HepG2 (cell line): ENCODE data around the gene IFT43. TPM values are rescaled to one million over a fixed set of nuclear protein-coding genes. Genes with fewer than 3 reads are reported as not detected.
A peak's percentile ranks its signal among the peaks of the same experiment; 100 is the strongest.

Source experiments
- CC2D1A ChIP-seq: sonication (generic); formaldehyde crosslinking; IDR thresholded peaks from 2 replicates; pipeline ENCODE4 v1.8.1; 2023; ENCODE audit warnings: mild to moderate bottlenecking, missing genetic modification reagents
- CENPT ChIP-seq: sonication (generic); formaldehyde crosslinking; IDR thresholded peaks from 2 replicates; pipeline ENCODE4 v1.8.0; 2022; ENCODE audit warnings: low read depth, mild to moderate bottlenecking, moderate library complexity, missing genetic modification reagents
- DMAP1 ChIP-seq: IDR thresholded peaks from 2 replicates; pipeline ENCODE4 v1.6.1; 2016
- GABPA ChIP-seq, 2 experiments: IDR thresholded peaks; 2 replicates each; pipeline ENCODE4 v1.6.1; 2011 to 2016; ENCODE audit warnings: low read depth in 2 of 2, low read length in 1 of 2, missing biosample characterization in 1 of 2, missing genetic modification characterization in 1 of 2
- JDP2 ChIP-seq: sonication (generic); formaldehyde crosslinking; IDR thresholded peaks from 2 replicates; pipeline ENCODE4 v1.8.1; 2022; ENCODE audit warnings: missing genetic modification reagents, borderline replicate concordance
- KDM5A ChIP-seq: fragments of 200-600 bp; sonication (generic); IDR thresholded peaks from 2 replicates; pipeline ENCODE4 v1.7.0; 2018; ENCODE audit warnings: antibody characterized with exemption, mild to moderate bottlenecking, low read length, borderline replicate concordance
- NR2F6 ChIP-seq, 2 experiments: IDR thresholded peaks; 2 replicates each; pipeline ENCODE4 v1.6.1; 2016; ENCODE audit warnings: antibody characterized with exemption in 1 of 2, mild to moderate bottlenecking in 1 of 2
- POLR2A ChIP-seq, 2 experiments: IDR thresholded peaks; 2 replicates each; pipeline ENCODE4 v1.6.1; 2011; ENCODE audit warnings: low read depth in 2 of 2, low read length in 2 of 2, mild to moderate bottlenecking in 1 of 2, moderate library complexity in 1 of 2; ENCODE audit not compliant: insufficient read depth in 1 of 2
- SMARCE1 ChIP-seq: fragments of 450-650 bp; IDR thresholded peaks from 2 replicates; pipeline ENCODE4 v1.6.1; 2017; ENCODE audit warnings: borderline replicate concordance
- SOX13 ChIP-seq, 3 experiments: fragments of 450-650 bp in 1 of 3; sonication (generic) in 1 of 3; formaldehyde crosslinking in 1 of 3; IDR thresholded peaks in 2 of 3; conservative IDR thresholded peaks in 1 of 3; 2 replicates each; pipeline versions ENCODE4 v1.5.0 to v1.6.1; 2016 to 2020; ENCODE audit warnings: antibody characterized with exemption in 1 of 3, mild to moderate bottlenecking in 1 of 3, missing compliant biosample characterization in 1 of 3, missing genetic modification reagents in 1 of 3, moderate library complexity in 1 of 3
- SRF ChIP-seq: IDR thresholded peaks from 2 replicates; pipeline ENCODE4 v1.6.1; 2011; ENCODE audit warnings: mild to moderate bottlenecking, low read depth, low read length, moderate library complexity
- TBX2 ChIP-seq: sonication (generic); formaldehyde crosslinking; IDR thresholded peaks from 2 replicates; pipeline ENCODE4 v1.5.0; 2020; ENCODE audit warnings: missing genetic modification reagents, mild to moderate bottlenecking, borderline replicate concordance
- TCF7L2 ChIP-seq: IDR thresholded peaks from 2 replicates; pipeline ENCODE4 v1.6.1; 2011; ENCODE audit warnings: mild to moderate bottlenecking, low read depth, low read length, moderate library complexity
- TEAD3 ChIP-seq: optimal IDR thresholded peaks from 2 replicates; pipeline ENCODE3; 2016; ENCODE audit warnings: borderline replicate concordance
- ZFP1 ChIP-seq: IDR thresholded peaks from 2 replicates; pipeline ENCODE4 v1.6.1; 2016
- ZNF749 ChIP-seq: sonication (generic); formaldehyde crosslinking; IDR thresholded peaks from 2 replicates; pipeline ENCODE4 v1.8.0; 2022; ENCODE audit warnings: mild to moderate bottlenecking, missing genetic modification reagents, moderate library complexity, borderline replicate concordance
- ZNF841 ChIP-seq: sonication (generic); formaldehyde crosslinking; IDR thresholded peaks from 2 replicates; pipeline ENCODE4 v1.8.1; 2023; ENCODE audit warnings: missing genetic modification reagents, borderline replicate concordance
- ZSCAN22 ChIP-seq: sonication (generic); formaldehyde crosslinking; IDR thresholded peaks from 2 replicates; pipeline ENCODE4 v1.4.0; 2020; ENCODE audit warnings: mild to moderate bottlenecking, missing genetic modification reagents
- polyA plus RNA-seq, 8 experiments: library from polyadenylated mRNA; depleted of rRNA in 3 of 8; stranded (reverse) in 7 of 8; unstranded in 1 of 8; fragments of >200 nt; fragmentation: Illumina TruSeq in 4 of 8; extraction: Trizol in 4 of 8; gene quantifications; 2 replicates each; pipeline versions ENCODE4 v1.2.1 to v1.2.3, GENCODE V29; 2011 to 2016; ENCODE audit warnings: low read depth in 4 of 8, missing spikeins in 1 of 8, mixed read lengths in 1 of 8; ENCODE audit not compliant: insufficient read depth in 1 of 8
- total RNA-seq, 5 experiments: library from RNA; depleted of rRNA; stranded (reverse); fragments of >200 nt; fragmentation: Illumina TruSeq; extraction: Trizol; gene quantifications; 2 replicates each; pipeline ENCODE4 v1.2.3, GENCODE V29; 2016; ENCODE audit warnings: low read depth in 1 of 5
- TF ChIP-seq, protein P1 (sequence below), 2 experiments: IDR thresholded peaks; 2 replicates each; pipeline ENCODE4 v1.6.1; 2011 to 2012; ENCODE audit warnings: low read length in 2 of 2, borderline replicate concordance in 1 of 2, low read depth in 1 of 2, mild to moderate bottlenecking in 1 of 2, moderate library complexity in 1 of 2
- TF ChIP-seq, protein P2 (sequence below): sonication (generic); formaldehyde crosslinking; IDR thresholded peaks from 2 replicates; pipeline ENCODE4 v1.5.0; 2020; ENCODE audit warnings: missing genetic modification reagents
- TF ChIP-seq, protein P3 (sequence below): IDR thresholded peaks from 2 replicates; pipeline ENCODE4 v1.6.1; 2018; ENCODE audit warnings: missing genetic modification reagents, mild to moderate bottlenecking, missing compliant biosample characterization
- TF ChIP-seq, protein P4 (sequence below): sonication (generic); formaldehyde crosslinking; IDR thresholded peaks from 2 replicates; pipeline ENCODE4 v1.5.1; 2020; ENCODE audit warnings: missing genetic modification reagents, mild to moderate bottlenecking, borderline replicate concordance

IFT43 gene
- total and polyA plus RNA-seq, 2 of the 13 experiments (the other 11 are each of a cell fraction or from before 2014, with no cell fraction given), result 0.15 to 0.55 TPM

DNA sequence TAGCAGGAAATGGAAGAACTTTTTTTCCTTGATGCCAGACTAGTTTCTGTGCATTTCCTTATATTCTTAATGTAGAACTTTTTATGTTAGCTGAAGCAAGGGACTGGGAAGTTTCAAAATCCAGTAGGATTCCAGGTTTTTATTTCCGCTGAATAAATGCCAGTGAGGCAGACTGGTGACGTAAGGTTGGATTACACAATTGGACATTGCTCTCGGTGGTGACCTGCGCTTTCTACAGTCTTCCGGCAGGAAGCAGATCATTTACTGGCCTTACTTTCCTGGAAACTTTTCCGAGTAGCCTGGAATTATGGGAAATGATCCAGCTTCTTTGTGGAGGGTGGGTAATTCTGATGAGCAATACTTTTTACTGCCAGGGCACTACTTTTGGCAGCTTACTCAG lies 3.6 kb downstream of the IFT43 start (continued):
- TF ChIP-seq, protein P1, sequence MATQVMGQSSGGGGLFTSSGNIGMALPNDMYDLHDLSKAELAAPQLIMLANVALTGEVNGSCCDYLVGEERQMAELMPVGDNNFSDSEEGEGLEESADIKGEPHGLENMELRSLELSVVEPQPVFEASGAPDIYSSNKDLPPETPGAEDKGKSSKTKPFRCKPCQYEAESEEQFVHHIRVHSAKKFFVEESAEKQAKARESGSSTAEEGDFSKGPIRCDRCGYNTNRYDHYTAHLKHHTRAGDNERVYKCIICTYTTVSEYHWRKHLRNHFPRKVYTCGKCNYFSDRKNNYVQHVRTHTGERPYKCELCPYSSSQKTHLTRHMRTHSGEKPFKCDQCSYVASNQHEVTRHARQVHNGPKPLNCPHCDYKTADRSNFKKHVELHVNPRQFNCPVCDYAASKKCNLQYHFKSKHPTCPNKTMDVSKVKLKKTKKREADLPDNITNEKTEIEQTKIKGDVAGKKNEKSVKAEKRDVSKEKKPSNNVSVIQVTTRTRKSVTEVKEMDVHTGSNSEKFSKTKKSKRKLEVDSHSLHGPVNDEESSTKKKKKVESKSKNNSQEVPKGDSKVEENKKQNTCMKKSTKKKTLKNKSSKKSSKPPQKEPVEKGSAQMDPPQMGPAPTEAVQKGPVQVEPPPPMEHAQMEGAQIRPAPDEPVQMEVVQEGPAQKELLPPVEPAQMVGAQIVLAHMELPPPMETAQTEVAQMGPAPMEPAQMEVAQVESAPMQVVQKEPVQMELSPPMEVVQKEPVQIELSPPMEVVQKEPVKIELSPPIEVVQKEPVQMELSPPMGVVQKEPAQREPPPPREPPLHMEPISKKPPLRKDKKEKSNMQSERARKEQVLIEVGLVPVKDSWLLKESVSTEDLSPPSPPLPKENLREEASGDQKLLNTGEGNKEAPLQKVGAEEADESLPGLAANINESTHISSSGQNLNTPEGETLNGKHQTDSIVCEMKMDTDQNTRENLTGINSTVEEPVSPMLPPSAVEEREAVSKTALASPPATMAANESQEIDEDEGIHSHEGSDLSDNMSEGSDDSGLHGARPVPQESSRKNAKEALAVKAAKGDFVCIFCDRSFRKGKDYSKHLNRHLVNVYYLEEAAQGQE (IDR thresholded peaks at IDR 0.05; ENCODE audit: borderline replicate concordance in 1 of 2, low read depth in 1 of 2, low read length in 2 of 2), result no peak
- TF ChIP-seq TCF7L2, result no peak
- TF ChIP-seq, protein P2, sequence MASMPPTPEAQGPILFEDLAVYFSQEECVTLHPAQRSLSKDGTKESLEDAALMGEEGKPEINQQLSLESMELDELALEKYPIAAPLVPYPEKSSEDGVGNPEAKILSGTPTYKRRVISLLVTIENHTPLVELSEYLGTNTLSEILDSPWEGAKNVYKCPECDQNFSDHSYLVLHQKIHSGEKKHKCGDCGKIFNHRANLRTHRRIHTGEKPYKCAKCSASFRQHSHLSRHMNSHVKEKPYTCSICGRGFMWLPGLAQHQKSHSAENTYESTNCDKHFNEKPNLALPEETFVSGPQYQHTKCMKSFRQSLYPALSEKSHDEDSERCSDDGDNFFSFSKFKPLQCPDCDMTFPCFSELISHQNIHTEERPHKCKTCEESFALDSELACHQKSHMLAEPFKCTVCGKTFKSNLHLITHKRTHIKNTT (CRISPR knock-in tag), result no peak
- peak; percentile 23; the same call in 1 of the 2 replicates for TF ChIP-seq TBX2 (CRISPR knock-in tag)
- TF ChIP-seq POLR2A (IDR thresholded peaks at IDR 0.05; ENCODE audit: insufficient read depth in 1 of 2, low read depth in 2 of 2, low read length in 2 of 2), result no peak
- no peak for TF ChIP-seq SMARCE1
- TF ChIP-seq ZNF749 (CRISPR knock-in tag), result no peak
- no peak for TF ChIP-seq SOX13 (IDR thresholded peaks at IDR 0.05)
- 0 out of 4 replicates have a peak, but pooled peaks of 1 of the 2 experiments have one; percentile 54 for TF ChIP-seq SOX13 (CRISPR knock-in tag; conservative IDR thresholded peaks at IDR 0.05 in 1 of 2, IDR thresholded peaks at IDR 0.05 in 1 of 2)
- no peak for TF ChIP-seq KDM5A
- no peak for TF ChIP-seq ZFP1 (CRISPR knock-in tag)
- no peak for TF ChIP-seq ZNF841
- peak; percentile 65 for TF ChIP-seq TEAD3 (CRISPR knock-in tag)
- no peak for TF ChIP-seq JDP2
- 0 out of 2 replicates have a peak, but pooled peaks have one; percentile 52 for TF ChIP-seq NR2F6 (IDR thresholded peaks at IDR 0.05)
- TF ChIP-seq NR2F6 (CRISPR knock-in tag; IDR thresholded peaks at IDR 0.05), result peak; percentile 56
- TF ChIP-seq GABPA (IDR thresholded peaks at IDR 0.05; ENCODE audit: low read depth, low read length), result no peak
- TF ChIP-seq GABPA (CRISPR knock-in tag; IDR thresholded peaks at IDR 0.05; ENCODE audit: low read depth), result peak; percentile 84
- no peak for TF ChIP-seq SRF
- TF ChIP-seq CC2D1A (CRISPR knock-in tag), result no peak
- no peak for TF ChIP-seq CENPT (CRISPR knock-in tag)
- TF ChIP-seq, protein P3, sequence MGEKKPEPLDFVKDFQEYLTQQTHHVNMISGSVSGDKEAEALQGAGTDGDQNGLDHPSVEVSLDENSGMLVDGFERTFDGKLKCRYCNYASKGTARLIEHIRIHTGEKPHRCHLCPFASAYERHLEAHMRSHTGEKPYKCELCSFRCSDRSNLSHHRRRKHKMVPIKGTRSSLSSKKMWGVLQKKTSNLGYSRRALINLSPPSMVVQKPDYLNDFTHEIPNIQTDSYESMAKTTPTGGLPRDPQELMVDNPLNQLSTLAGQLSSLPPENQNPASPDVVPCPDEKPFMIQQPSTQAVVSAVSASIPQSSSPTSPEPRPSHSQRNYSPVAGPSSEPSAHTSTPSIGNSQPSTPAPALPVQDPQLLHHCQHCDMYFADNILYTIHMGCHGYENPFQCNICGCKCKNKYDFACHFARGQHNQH, result peak; percentile 74; the same call in 1 of the 2 replicates
- TF ChIP-seq, protein P4, sequence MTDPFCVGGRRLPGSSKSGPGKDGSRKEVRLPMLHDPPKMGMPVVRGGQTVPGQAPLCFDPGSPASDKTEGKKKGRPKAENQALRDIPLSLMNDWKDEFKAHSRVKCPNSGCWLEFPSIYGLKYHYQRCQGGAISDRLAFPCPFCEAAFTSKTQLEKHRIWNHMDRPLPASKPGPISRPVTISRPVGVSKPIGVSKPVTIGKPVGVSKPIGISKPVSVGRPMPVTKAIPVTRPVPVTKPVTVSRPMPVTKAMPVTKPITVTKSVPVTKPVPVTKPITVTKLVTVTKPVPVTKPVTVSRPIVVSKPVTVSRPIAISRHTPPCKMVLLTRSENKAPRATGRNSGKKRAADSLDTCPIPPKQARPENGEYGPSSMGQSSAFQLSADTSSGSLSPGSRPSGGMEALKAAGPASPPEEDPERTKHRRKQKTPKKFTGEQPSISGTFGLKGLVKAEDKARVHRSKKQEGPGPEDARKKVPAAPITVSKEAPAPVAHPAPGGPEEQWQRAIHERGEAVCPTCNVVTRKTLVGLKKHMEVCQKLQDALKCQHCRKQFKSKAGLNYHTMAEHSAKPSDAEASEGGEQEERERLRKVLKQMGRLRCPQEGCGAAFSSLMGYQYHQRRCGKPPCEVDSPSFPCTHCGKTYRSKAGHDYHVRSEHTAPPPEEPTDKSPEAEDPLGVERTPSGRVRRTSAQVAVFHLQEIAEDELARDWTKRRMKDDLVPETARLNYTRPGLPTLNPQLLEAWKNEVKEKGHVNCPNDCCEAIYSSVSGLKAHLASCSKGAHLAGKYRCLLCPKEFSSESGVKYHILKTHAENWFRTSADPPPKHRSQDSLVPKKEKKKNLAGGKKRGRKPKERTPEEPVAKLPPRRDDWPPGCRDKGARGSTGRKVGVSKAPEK (CRISPR knock-in tag), result no peak
- no peak for TF ChIP-seq DMAP1 (CRISPR knock-in tag)
- TF ChIP-seq ZSCAN22 (CRISPR knock-in tag), result no peak
